PC-3 (cell line): ENCODE measurements around the gene DCAF6.

Experiments
- EZH2phosphoT487 ChIP-seq: fragments of 300-600 bp; sonication (generic); IDR thresholded peaks from 2 replicates; pipeline ENCODE4 v1.6.1; 2018; ENCODE audit warnings: mild to moderate bottlenecking, antibody characterized with exemption, low read length, borderline replicate concordance
- TF ChIP-seq, protein P1 (sequence below): fragments of 300-600 bp; sonication (generic); conservative IDR thresholded peaks from 2 replicates; pipeline ENCODE4 v1.5.1; 2017; ENCODE audit warnings: antibody characterized with exemption, low read depth, mild to moderate bottlenecking, low read length

DNA sequence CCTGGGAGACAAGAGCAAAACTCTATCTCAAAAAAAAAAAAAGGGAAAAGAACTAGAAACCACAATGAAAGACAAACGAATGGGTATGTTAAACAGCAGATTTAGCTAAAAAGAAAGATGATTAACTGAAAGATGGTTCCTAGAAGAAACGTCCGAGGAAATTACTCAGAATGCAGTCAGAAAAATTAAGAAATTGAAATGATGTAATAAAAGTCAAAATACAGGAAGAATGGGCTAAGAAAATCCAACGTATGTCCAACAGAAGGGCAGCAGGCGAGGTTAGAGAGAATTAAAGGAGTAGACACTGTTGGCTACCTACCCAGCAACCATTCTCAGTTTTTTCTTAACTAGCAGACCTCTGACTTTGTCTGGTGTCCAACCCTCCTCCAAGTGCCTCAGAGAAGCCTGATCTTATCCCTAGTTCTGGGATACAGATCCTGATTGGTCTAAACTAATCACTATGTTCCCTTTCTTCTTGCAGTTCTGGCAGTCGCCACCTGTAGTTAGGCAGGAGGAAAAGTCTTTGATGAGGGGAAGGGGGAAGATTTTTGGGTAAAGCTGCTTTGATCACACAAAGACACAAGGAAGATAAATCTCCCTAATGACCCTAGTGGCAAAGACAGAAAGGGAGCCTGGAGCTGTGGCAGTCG is 174.5 kb downstream of the DCAF6 start:
- TF ChIP-seq, protein P1, sequence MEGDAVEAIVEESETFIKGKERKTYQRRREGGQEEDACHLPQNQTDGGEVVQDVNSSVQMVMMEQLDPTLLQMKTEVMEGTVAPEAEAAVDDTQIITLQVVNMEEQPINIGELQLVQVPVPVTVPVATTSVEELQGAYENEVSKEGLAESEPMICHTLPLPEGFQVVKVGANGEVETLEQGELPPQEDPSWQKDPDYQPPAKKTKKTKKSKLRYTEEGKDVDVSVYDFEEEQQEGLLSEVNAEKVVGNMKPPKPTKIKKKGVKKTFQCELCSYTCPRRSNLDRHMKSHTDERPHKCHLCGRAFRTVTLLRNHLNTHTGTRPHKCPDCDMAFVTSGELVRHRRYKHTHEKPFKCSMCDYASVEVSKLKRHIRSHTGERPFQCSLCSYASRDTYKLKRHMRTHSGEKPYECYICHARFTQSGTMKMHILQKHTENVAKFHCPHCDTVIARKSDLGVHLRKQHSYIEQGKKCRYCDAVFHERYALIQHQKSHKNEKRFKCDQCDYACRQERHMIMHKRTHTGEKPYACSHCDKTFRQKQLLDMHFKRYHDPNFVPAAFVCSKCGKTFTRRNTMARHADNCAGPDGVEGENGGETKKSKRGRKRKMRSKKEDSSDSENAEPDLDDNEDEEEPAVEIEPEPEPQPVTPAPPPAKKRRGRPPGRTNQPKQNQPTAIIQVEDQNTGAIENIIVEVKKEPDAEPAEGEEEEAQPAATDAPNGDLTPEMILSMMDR: no peak; the same call in 1 of the 2 replicates
- TF ChIP-seq EZH2phosphoT487: no peak
